HL-60 (cell line): ENCODE results near the gene FAF1.

ENCODE experiments used
- DNase-seq, 2 experiments: peaks; one replicate each; pipeline ENCODE4 v3.0.0-alpha.2; 2010 to 2020; ENCODE audit warnings: low read depth in 1 of 2, low spot score in 1 of 2
- H3K27ac ChIP-seq: fragments of 250-450 bp; sonication (Bioruptor Pico); replicated peaks from 2 replicates; pipeline ENCODE4 v1.5.1; 2020; ENCODE audit warnings: mild to moderate bottlenecking, moderate library complexity
- H3K27me3 ChIP-seq: fragments of 250-450 bp; sonication (Bioruptor Pico); 2 replicates; pipeline ENCODE4 v1.5.1; 2021; ENCODE audit warnings: mild to moderate bottlenecking, moderate library complexity; ENCODE audit not compliant: insufficient read depth, poor library complexity, severe bottlenecking
- H3K4me3 ChIP-seq: replicated peaks from 2 replicates; pipeline ENCODE4 v1.5.1; 2011; ENCODE audit warnings: mild to moderate bottlenecking, control low read depth, low read length; ENCODE audit not compliant: insufficient read depth
- CTCF ChIP-seq: IDR thresholded peaks from one replicate; pipeline ENCODE4 v1.5.1; 2011; ENCODE audit warnings: low read length, control low read depth, inconsistent platforms; ENCODE audit not compliant: insufficient read depth
- GABPA ChIP-seq: IDR thresholded peaks from 2 replicates; pipeline ENCODE4 v1.6.1; 2012; ENCODE audit warnings: low read depth
- POLR2AphosphoS5 ChIP-seq: IDR thresholded peaks from 2 replicates; pipeline ENCODE4 v1.6.1; 2012; ENCODE audit warnings: low read depth
- SPI1 ChIP-seq: IDR thresholded peaks from 2 replicates; pipeline ENCODE4 v1.6.1; 2012; ENCODE audit warnings: low read depth, mild to moderate bottlenecking, borderline replicate concordance
- TF ChIP-seq, protein P1 (sequence below): IDR thresholded peaks from 2 replicates; pipeline ENCODE4 v1.6.1; 2012; ENCODE audit warnings: low read depth; ENCODE audit not compliant: insufficient replicate concordance

Gene FAF1

GRCh38 chr1:50995651-50996050 is 35.6 kb upstream of the FAF1 start:
- DNase-seq = no peak
- Histone ChIP-seq H3K4me3 (no peak overlapping the region), H3K27ac (no peak overlapping the region), H3K27me3 (no peaks in the 10 kb centered on the region)
- TF ChIP-seq SPI1 (no peak), GABPA (no peak), POLR2AphosphoS5 (no peak), CTCF (no peak)
- TF ChIP-seq, protein P1, sequence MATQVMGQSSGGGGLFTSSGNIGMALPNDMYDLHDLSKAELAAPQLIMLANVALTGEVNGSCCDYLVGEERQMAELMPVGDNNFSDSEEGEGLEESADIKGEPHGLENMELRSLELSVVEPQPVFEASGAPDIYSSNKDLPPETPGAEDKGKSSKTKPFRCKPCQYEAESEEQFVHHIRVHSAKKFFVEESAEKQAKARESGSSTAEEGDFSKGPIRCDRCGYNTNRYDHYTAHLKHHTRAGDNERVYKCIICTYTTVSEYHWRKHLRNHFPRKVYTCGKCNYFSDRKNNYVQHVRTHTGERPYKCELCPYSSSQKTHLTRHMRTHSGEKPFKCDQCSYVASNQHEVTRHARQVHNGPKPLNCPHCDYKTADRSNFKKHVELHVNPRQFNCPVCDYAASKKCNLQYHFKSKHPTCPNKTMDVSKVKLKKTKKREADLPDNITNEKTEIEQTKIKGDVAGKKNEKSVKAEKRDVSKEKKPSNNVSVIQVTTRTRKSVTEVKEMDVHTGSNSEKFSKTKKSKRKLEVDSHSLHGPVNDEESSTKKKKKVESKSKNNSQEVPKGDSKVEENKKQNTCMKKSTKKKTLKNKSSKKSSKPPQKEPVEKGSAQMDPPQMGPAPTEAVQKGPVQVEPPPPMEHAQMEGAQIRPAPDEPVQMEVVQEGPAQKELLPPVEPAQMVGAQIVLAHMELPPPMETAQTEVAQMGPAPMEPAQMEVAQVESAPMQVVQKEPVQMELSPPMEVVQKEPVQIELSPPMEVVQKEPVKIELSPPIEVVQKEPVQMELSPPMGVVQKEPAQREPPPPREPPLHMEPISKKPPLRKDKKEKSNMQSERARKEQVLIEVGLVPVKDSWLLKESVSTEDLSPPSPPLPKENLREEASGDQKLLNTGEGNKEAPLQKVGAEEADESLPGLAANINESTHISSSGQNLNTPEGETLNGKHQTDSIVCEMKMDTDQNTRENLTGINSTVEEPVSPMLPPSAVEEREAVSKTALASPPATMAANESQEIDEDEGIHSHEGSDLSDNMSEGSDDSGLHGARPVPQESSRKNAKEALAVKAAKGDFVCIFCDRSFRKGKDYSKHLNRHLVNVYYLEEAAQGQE = no peak

- H3K27ac ChIP-seq = no peak overlapping the region
- no peak for TF ChIP-seq POLR2AphosphoS5
- no peak for TF ChIP-seq GABPA
- TF ChIP-seq CTCF = no peak
- DNase-seq = no peak
- no peak overlapping the region for H3K4me3 ChIP-seq
- no peaks in the 10 kb centered on the region for H3K27me3 ChIP-seq
Measured at GRCh38 chr1:50994997-50995396, 34.9 kb upstream of the FAF1 start.

GRCh38 chr1:50993645-50994044 is 33.6 kb upstream of the FAF1 start:
- no peak overlapping the region for H3K4me3 ChIP-seq
- TF ChIP-seq CTCF (no peak), GABPA (no peak), POLR2AphosphoS5 (no peak), SPI1 (no peak)
- TF ChIP-seq, protein P1 = no peak
- H3K27ac ChIP-seq = no peak overlapping the region
- DNase-seq = no peak
- H3K27me3 ChIP-seq = no peaks in the 10 kb centered on the region

DNA sequence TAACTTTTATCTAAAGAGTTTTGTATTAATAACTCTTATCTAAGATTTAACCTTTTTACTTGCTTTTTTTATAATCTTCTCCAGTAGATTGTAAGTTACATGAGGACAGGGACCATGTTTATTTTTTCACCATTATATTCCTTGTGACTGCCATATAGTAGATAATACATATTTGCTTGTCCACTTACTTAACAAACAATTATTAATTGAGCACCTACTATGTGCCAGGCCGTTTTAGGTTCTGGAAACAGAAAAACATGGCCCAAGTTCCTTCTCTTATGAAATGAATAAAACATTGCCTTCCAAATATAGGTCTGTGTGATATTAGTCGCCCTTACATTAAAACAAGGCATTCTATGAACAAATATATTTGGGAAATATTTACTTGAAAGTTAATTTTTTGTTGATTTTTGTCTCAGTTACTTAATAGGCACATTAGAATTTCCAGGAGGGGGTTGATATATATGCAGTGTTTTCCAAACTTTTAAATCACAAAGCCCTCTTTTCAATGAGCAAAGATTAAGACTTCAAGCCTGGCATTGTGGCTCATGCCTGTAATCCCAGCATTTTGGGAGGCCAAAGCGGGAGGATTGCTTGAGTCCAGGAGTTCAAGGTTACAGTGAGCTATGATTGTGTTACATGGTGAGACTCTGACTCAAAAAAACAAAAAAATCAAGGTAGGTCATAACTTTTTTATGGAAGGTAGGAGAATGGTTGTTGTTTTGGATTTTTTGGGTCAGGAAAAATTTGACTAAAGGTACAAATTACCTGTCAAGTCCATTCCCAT is 32.7 kb upstream of the FAF1 start:
- no peaks in the 10 kb centered on the region for H3K27me3 ChIP-seq
- no peak for DNase-seq
- TF ChIP-seq CTCF (no peak), SPI1 (no peak), GABPA (no peak), POLR2AphosphoS5 (no peak)
- TF ChIP-seq, protein P1 = no peak
- H3K4me3 ChIP-seq = no peak overlapping the region
- H3K27ac ChIP-seq = no peak overlapping the region
